Stimulated activated CD8-positive, alpha-beta memory T cell treated with anti-CD3 and anti-CD28 coated beads, Interleukin-2, amount 100 ng/mL, for 1 hour (primary cell): ENCODE results near the gene KRTAP10-7.
"Not testable (repeated sequence)": the region's sequence is repeated elsewhere in the genome, so short reads cannot be mapped to it uniquely, and the experiment has no call there.

Source experiments
- DNase-seq, 2 donors: peaks; one replicate each; pipeline ENCODE4 v3.0.0-alpha.2; 2020; ENCODE audit warnings: low read depth in 2 of 2

The KRTAP10-7 gene

DNA sequence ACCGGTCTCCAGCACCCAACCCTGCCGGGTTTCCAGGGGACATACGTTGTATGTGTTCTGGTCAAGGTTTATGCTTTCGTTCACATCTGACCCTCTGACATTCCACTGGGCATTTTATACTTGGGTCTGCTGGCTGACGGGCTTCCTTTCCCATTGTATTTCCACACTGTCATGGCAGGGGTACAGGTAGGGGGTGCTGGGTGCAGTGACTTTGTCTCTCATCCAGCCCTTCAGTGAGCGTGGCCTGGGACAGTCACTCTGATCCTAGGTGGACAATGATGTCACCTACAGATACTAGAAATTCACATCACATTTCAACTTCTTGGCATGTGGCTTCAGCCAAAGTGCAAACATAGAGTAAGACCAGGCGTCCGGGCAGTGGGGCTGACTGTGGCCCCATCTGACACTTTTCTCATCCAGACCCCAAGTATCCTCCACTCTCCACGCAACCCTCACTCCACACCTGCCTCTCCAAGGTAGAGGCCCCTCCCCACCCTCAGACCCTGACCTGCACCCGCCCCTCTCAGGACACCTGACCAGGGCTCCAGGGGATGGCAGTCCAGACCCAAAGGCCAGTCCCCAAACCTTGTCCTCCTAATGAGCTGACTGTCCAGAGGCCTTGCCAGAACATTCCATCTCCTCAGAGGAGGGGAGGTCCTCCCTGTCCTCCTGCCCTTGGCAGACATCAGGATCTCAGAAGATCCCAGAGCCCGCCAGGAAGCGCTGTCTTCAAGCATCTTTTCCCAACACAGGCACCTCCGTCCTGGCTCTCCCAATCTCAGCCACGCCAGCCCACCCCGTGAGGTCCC lies 36.0 kb downstream of the KRTAP10-7 start:
- DNase-seq: no peak

DNA sequence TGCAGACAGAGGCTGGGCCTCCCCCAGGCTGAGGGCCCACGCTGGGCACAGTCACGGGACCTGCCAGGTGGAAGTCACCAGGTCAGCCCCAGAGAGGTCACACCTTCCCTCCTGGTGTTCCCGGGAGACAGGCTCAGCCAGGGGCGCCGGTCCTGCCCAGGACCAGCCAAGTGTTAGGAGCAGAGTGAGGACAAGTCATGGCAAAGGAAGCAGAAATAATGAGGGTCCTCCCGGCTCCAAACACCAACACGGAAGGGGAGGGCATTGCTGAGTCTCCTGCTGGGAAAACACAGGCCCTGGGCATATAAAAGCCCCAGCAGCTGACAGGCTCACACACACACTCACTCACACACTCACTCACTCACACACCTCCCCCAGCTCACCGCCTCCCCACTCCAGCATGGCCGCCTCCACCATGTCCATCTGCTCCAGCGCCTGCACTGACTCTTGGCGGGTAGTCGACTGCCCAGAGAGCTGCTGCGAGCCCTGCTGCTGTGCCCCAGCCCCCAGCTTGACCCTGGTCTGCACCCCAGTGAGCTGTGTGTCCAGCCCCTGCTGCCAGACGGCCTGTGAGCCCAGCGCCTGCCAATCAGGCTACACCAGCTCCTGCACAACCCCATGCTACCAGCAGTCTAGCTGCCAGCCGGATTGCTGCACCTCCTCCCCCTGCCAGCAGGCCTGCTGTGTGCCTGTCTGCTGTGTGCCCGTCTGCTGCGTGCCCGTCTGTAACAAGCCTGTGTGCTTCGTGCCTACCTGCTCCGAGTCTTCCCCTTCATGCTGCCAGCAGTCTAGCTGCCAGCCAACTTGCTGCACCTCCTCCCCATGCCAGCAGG lies 36.8 kb downstream of the KRTAP10-7 start, which contains the start of gene KRTAP10-10:
Gene KRTAP10-10, plus strand, starts transcription at position 339 of the 833 bp plus-strand sequence. Its CDS starts 62 bp downstream, at position 401.
- no peak for DNase-seq

DNA sequence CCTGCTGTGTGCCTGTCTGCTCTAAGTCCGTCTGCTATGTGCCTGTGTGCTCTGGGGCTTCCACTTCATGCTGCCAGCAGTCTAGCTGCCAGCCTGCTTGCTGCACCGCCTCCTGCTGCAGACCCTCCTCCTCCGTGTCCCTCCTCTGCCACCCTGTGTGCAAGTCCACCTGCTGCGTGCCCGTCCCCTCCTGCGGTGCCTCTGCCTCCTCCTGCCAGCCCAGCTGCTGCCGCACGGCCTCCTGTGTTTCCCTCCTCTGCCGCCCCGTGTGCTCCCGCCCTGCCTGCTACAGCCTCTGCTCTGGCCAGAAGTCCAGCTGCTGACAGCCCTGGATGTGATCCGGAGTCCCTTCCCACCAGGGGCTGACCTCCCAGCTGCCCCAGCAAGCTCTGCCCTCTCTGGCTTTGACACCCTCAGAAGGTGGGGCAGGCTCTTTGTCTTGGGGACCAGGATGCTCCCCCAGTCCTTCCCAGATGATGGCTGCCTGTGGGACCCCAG lies 37.5 kb downstream of the KRTAP10-7 start:
- DNase-seq: not testable (repeated sequence)

DNA sequence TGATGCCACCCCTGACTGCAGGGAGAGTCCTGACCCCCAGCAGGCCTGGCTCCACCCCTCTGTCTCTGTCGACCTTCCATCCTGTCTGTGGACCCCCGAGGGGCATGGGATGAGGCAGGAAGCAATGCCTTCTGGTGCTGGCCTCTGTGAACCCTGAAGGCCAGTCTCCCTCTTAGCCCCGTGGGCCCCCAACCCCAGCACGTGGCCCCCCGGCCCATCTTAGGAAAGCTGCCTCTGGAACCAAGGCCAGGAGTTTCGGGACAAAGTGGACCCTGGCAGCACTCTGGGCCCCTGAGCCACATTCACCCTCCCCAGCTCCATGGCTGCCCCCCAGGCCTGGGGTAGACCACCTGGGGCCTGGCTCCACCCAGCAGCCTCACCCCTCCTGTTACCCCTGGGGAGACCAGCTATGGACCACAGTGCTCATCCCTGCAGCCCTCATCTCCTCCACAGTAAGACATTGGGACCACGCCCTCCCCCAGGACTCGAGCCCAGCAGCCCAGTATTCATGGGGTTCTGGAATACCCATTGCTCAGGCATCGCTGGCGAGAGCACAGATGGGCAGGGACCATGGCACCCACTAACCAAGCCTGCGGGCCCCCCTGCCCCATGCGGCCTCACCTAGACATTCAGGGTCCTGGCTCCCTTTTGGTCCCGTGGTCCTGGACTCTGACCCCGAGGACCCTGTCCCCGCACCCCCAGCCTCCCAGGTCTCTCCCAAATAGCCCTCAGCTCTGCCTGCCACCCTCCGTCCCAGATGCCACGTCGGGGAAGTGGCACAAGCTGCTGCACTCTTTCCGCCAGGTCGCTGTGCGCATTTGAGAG lies 38.3 kb downstream of the KRTAP10-7 start:
- DNase-seq: not testable (repeated sequence)

DNA sequence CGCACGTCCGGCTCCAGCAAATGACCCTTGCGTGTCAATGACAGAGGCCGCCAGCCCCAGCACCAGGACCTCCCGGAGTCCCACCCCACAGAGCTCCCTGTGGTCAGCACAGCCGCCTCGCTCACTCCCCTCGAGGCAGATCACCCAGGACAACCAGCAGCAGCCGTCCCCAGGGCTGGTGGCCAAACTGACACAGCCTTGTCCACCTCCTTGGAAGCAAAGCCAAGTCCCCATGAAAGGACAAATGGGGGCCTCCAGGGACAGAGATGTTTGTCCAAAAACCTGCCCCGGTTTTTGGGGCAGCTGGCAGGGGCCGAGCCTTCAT lies 38.9 kb downstream of the KRTAP10-7 start:
- no peak for DNase-seq

DNA sequence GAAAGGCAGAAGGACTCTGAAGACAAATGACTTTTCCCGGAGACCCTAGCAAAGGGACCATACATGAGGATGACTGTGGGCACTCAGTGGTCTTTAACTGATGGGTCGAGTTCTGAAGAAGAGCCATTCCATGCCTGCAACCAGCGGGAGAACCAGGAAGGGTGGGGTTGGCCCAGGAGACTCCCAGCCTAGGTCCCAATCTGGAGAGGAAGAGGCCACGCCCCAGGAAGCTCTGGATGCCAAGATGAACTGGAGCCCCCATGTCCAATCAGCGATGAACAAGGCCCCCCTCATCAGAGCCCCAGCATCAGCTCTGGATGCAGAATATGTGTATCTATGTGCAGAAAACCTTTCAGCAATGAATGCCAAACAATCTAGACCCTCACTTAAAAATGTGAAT lies 40.4 kb downstream of the KRTAP10-7 start:
- DNase-seq: no peak

DNA sequence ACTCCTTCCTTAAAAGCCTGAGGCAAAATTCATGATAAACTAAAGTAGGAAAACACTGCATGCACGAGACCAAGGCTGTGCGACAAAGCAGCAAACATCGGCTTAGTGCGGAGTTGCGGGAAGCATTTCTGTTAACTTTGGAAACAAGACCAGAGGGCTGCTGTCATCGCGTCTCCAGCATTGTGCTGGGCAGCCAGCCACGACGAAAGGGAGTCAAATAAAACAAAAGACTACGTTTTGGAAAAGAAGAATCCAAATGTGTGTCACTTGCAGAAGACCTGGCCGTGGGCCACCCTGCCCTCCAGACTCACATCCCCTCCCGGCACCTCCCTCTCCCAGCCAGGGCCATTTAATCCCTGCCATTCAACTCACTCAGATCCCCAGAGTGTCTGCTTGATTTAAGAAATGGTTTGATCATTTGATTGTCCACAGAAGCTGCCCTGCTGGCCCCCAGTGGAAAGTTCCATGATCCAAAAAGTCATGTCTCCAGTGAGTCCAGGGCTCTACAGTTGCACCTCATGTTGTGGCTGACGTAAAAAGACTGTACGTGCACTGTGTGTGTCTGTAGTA lies 43.4 kb downstream of the KRTAP10-7 start:
- DNase-seq: no peak

DNA sequence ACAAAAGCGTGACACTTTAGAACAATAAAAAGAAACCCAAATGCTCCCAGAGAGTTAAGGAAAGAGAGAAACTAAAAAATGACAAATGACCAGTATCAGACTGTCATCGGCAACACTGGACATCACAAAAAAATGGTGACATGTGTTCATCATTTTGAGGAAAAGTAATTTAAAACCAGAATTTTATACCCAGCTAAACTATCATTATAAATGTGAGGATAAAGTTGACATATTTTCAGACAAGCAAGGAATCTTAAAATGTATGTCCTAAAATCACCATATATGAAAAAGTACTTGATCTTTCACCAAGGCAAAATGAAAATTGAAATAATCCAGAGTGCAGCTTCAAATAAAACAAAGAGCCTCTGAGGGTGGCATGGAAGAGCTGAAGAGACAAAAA lies 44.5 kb downstream of the KRTAP10-7 start:
- no peak for DNase-seq

DNA sequence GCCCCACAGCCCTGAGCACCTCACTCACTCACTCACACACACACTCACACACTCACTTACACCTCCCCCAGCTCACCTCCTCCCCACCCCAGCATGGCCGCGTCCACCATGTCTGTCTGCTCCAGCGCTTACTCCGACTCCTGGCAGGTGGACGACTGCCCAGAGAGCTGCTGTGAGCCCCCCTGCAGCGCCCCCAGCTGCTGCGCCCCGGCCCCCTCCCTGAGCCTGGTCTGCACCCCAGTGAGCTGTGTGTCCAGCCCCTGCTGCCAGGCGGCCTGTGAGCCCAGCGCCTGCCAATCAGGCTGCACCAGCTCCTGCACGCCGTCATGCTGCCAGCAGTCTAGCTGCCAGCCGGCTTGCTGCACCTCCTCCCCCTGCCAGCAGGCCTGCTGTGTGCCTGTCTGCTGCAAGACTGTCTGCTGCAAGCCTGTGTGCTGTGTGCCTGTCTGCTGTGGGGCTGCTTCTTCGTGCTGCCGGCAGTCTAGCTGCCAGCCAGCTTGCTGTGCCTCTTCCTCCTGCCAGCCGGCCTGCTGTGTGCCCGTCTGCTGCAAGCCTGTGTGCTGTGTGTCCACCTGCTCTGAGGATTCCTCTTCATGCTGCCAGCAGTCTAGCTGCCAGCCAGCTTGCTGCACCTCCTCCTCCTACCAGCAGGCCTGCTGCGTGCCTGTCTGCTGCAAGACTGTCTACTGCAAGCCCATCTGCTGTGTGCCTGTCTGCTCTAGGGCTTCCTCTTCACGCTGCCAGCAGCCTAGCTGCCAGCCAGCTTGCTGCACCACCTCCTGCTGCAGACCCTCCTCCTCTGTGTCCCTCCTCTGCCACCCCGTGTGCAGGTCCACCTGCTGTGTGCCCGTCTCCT lies 46.2 kb downstream of the KRTAP10-7 start, which contains the start of gene KRTAP10-11:
Gene KRTAP10-11, plus strand, starts transcription at position 49 of the 856 bp plus-strand sequence. Its CDS starts 45 bp downstream, at position 94.
- DNase-seq: not testable (repeated sequence)

DNA sequence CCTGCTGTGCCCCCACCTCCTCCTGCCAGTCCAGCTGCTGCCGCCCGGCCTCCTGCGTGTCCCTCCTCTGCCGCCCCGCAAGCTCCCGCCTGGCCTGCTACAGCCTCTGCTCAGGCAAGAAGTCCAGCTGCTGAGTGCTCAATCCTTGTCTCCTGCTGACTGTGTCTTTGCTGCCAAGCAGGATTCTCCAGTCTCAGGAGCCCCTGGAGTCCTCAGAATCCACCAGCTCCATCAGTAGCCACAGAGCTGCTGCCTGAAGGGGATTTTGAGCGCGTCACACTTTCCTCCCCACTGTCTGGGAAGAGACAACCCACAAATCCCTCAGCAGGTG lies 46.8 kb downstream of the KRTAP10-7 start:
- no peak for DNase-seq

DNA sequence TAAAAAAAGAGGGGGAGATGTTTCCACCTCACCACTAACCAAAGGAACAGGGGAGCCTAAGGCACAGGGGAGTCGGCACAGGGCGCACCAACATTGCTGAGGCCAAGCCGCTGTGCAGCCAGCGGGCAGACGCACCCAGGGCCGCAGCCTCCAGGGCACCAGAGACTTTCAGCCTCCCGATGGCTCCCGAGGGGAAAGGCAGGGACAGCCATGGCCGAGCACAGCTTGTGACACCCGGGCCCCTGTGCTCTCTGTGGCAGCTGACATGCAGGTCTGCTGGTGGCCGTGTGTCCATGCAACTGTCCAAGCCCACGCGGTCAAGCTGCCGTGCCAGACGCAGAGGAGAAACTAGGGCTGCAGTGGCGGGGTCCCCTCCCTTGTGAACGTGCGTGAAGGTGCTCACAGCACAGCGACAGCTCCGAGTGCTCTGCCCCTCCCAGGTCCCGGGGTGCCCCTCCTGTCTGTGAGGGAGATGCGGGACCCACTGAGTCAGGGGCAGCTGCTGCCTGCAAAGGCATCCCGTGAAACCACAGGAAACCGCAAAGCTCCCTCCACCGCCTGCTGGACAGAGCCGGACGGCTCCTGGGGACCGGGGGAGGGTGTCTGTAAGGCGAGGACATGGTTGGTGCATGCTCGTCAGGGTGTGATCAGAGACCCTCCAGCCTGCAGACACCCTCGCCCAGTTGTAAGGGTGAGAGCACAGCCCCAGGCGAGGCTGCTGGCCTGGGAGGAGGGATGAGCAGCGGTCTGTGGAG lies 48.3 kb downstream of the KRTAP10-7 start:
- DNase-seq: no peak

DNA sequence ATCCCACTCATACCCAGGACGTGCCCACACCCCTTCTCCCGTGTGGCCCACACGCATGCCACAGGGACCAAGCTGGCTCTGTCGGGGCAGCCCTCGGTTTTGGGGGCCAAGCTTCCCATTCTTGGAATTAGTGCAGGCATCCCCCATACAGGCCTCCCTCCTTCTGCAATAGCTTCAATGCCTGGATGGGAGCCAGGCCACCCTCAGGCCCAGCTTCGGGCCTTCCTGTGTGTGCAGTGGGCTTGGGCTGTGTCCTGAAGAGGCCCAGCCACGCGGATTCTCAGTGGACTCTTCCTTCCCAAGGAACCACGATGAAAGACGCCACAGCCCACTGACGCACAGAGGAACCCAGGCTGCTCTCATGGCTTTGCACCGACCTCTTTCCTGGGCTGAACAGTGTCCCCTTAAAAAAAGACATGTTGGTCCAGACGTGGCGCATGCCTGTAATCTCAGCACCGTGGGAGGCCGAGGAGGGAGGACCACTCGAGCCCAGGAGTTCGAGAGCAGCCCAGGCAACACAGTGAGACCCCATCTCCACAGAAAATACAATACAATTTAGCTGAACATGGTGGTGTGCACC lies 49.2 kb downstream of the KRTAP10-7 start:
- DNase-seq: no peak

DNA sequence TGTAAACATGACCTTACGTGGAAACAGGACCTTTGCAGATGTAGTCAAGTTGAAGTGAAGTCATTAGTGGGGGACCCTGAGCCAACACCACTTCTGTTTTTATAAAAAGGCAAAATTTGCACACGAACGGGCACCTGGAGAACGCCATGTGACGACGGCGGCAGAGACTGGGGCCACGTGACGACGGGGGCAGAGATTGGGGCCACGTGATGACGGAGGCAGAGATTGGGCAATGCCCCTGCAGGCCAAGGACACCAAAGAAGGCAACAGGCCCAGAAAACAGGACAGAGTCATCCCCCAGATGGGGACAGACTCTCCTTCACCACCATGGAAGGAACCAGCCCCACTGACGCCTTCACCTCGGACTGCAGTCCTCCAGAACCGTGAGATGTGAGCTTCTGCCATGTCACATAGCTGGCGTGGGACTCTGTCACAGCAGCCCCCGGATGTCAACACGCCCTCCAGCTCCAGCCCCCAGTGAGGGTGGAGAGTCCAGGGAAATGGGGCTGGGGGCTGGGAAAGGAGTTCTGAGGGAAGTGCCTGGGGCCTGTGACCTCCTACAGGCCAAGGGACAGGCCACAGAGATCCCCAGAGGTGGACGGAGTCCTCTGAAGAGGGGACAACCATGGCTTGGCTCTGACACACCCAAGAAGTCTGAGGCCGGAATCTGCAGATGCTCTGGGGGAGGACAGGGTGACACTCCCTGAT lies 50.0 kb downstream of the KRTAP10-7 start:
- no peak for DNase-seq

DNA sequence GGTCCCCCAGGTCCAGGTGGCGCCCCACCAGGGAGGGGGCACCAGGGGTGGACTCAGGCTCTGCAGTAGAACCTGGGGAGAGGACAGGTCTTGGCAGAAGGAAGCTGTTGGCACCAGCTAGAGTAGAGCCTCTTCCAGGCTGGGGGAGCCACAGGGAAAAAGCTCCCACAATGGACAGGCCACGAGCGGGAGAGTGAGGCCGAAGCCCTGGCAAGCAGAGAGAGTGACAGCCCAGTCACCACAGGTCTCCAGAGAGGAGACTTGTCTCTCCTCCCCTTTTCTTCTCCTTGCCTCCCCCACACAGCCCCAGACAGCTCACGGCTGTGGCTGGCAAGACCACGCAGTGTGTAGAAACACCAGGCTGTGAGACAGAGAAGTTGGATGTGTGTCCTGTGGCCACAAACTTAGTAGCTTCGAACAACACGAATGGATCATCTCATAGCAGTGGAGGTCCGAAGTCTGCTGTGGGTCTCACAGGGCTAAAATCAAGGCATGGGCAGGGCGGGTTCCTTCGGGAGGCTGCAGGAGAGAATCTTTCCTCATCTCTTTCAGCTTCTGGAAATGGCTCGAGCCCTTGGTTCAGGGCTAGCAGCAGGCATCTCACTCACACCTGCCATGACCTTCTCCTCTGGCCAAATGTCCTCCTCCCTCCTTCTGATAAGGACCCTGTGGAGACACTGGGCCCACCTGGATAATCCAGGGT lies 50.7 kb downstream of the KRTAP10-7 start:
- DNase-seq: no peak
